Subcutaneous abdominal adipose tissue (tissue), 5 donors: ENCODE measurements around the gene CSH1.
"Not testable (repeated sequence)": the region's sequence is repeated elsewhere in the genome, so short reads cannot be mapped to it uniquely, and the experiment has no call there.

ENCODE experiments used
- H3K27ac ChIP-seq: one replicate; pipeline ENCODE4 v1.7.0; 2013; ENCODE audit warnings: low read depth, mild to moderate bottlenecking, inconsistent platforms, low read length, moderate library complexity
- H3K27me3 ChIP-seq, 5 donors: one replicate each; pipeline ENCODE4 v1.7.0; 2013; ENCODE audit warnings: low read length in 5 of 5, inconsistent platforms in 1 of 5; ENCODE audit not compliant: control insufficient read depth in 5 of 5, insufficient read depth in 4 of 5
- H3K36me3 ChIP-seq, 5 donors: one replicate each; pipeline ENCODE4 v1.7.0; 2013; ENCODE audit warnings: low read length in 5 of 5; ENCODE audit not compliant: control insufficient read depth in 5 of 5, insufficient read depth in 5 of 5
- H3K4me1 ChIP-seq, 5 donors: one replicate each; pipeline ENCODE4 v1.7.0; 2013; ENCODE audit warnings: low read length in 5 of 5, mild to moderate bottlenecking in 3 of 5, moderate library complexity in 1 of 5; ENCODE audit not compliant: control insufficient read depth in 5 of 5, insufficient read depth in 5 of 5
- H3K4me3 ChIP-seq, 5 donors: one replicate each; pipeline ENCODE4 v1.7.0; 2013; ENCODE audit warnings: low read length in 5 of 5, low read depth in 1 of 5
- H3K9ac ChIP-seq, 5 donors: one replicate each; pipeline ENCODE4 v1.7.0; 2013; ENCODE audit warnings: low read length in 5 of 5, mild to moderate bottlenecking in 4 of 5, moderate library complexity in 3 of 5
- H3K9me3 ChIP-seq, 5 donors: one replicate each; pipeline ENCODE4 v1.7.0; 2013; ENCODE audit warnings: low read length in 5 of 5; ENCODE audit not compliant: control insufficient read depth in 5 of 5
- donor health status: healthy.
- donor health status: healthy.
- donor health status: healthy.
- donor health status: healthy.
- donor health status: healthy.

The CSH1 gene

DNA sequence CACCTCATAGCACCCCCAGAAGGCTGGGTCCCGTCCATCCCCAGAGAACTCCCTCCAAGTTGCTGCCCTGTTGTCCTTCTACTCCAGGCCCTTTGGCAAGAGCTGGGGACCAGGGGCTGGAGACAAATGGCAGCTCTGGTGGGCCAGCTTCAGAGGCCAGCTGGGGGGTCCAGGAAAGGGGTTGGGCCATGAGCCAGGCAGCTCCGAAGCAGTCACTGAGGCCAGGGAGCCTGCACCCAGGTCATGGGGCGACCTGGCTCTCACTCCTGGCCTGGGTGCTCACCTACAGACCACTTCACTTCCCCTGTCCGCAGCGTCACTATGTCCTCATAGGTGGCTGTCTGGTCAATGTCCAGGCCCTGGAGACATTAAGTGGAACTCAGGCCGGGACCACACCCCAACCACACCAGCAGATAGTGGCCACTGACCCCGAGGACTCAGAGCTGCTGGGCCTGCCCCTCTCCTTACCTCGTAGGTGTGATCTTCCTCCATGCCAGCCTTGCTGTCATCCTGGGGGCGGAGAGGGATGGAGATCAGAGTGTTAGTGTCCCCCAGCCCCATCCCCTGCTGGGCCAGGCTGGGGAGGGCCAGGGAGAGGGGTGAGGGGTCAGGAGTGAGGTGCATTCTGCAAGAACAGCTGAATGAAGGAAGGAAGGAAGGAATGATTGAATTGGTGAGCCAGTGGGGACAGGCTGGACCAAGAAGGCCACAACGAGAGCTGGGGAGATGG, 32.8 kb upstream of the CSH1 start:
- Histone ChIP-seq H3K9me3 (no peaks in the 10 kb centered on the region), H3K4me1 (peaks cover 0 to 34% (median 25%) of the 10 kb centered on the region in 5 donors), H3K27me3 (no peaks in the 10 kb centered on the region), H3K36me3 (no peaks in the 10 kb centered on the region), H3K9ac (no peak overlapping the region), H3K27ac (no peak overlapping the region), H3K4me3 (no peak overlapping the region)

DNA sequence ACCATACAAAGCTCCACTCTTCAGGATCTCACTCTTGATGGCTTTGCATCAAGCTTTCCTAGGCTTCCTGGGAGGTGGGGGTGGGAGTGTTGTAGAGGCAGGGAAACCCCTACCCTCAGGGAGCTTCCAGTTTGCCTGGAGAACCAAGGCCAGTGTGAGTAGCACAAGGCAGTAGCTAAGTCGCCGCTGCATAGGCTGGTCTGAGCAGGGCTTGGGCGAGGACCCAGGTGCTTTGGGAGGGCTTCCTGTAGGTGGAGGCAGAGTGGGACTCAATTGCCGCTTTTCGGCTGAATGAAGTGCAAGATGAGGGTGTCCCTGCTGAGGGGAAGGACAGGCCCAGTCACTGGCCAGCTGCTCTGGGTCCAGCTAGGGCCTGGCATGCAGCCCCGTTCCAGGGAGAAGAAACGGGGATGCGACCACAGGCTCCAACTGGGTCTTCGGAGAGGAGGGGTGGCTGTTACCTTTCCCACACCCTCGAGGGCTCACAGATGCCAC, 31.8 kb upstream of the CSH1 start:
- H3K4me1 ChIP-seq, result peaks cover 0 to 34% (median 25%) of the 10 kb centered on the region in 5 donors
- no peak overlapping the region for H3K4me3 ChIP-seq
- no peak overlapping the region for H3K27ac ChIP-seq

DNA sequence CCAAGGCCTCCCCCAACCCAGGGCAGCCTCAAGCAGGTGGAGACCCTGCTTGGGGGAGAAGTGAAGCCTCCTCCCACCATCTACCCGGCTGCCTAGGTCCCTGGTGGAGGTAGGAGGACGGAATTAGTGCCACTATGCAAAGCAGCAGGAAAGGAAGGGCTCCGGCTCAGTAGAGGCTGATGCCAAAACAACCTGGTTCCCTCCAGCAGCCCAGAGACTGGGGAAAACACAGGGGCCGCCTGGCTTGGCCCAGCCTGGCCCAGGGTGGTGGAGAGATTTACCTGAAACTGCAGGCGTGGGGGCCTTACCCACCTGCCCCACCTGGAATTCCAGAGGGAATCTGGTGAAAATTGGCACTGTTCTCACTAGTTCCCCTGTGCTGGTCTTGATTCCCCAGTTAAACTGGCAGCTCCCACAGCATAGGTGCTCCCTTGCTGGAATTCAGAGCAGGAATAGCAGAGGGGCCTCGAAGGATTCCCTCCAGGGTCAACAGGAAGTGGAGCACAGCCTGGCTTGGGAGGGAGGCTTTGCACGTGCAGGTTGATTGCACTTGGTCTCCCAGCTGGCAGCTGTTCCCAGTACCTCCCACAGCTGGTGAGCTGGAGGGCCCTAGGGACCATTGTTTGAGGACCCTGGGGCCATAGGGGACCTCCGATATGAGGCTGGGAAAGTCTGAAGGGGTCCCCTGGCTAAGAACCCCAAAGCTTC, 31.2 kb upstream of the CSH1 start:
- H3K36me3 ChIP-seq, result no peaks in the 10 kb centered on the region

More for the DNA sequence above, 31.8 kb upstream of the CSH1 start:
- Histone ChIP-seq H3K27me3 (no peaks in the 10 kb centered on the region), H3K9ac (no peak overlapping the region), H3K36me3 (no peaks in the 10 kb centered on the region), H3K9me3 (no peaks in the 10 kb centered on the region)

DNA sequence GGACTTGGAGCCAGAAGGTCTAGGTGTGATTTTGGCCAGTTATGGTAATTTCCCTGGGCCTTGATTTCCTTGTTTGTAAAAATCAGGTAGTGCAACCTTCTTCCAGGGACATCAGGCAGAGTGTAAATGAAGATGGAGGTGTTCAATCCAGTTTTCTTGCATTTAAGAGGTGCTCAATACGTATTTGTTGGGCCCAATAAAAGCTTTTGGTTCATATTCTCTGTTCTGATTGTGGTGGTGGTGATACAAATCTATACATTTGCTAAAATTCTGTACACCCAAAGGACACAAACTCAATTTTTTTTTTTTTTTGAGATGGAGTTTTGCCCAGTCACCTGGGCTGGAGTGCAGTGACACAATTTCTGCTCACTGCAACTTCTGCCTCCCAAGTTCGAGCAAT, 29.8 kb upstream of the CSH1 start:
- peaks cover 0 to 18% (median 12%) of the 10 kb centered on the region in 5 donors for H3K4me1 ChIP-seq
- H3K27ac ChIP-seq, result no peak overlapping the region
- no peaks in the 10 kb centered on the region for H3K9me3 ChIP-seq
- H3K9ac ChIP-seq, result no peak overlapping the region
- no peaks in the 10 kb centered on the region for H3K36me3 ChIP-seq
- H3K27me3 ChIP-seq, result no peaks in the 10 kb centered on the region
- H3K4me3 ChIP-seq, result no peak overlapping the region

More for the DNA sequence above, 31.2 kb upstream of the CSH1 start:
- H3K27me3 ChIP-seq, result no peaks in the 10 kb centered on the region
- H3K9ac ChIP-seq, result no peak overlapping the region
- H3K4me1 ChIP-seq, result peaks cover 0 to 33% (median 25%) of the 10 kb centered on the region in 5 donors
- no peak overlapping the region for H3K4me3 ChIP-seq
- no peak overlapping the region for H3K27ac ChIP-seq
- H3K9me3 ChIP-seq, result no peaks in the 10 kb centered on the region

DNA sequence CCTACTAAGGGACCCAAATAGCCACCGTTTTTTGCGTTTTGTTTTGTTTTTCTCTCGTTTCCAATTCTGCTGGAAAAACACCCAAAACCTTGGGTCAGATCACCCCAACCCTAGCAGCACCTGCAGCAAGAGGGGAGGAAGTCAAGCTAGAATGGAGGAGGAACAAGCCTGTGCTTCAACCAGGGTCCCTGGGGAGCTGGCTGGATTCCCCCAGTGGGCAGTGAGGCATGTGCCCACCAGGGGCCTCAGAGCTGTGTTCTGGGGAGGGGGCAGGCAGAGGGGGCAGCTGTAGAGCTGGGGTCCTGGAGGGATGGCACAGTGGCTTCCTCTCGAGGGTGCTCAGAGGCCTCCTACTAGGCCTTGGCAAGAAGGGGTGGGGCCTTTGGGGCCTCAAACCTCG, 29.2 kb upstream of the CSH1 start:
- Histone ChIP-seq H3K4me3 (no peak overlapping the region), H3K27ac (no peak overlapping the region), H3K9me3 (no peaks in the 10 kb centered on the region), H3K36me3 (no peaks in the 10 kb centered on the region), H3K27me3 (no peaks in the 10 kb centered on the region), H3K4me1 (peaks cover 0 to 13% (median 7%) of the 10 kb centered on the region in 5 donors), H3K9ac (no peak overlapping the region)

DNA sequence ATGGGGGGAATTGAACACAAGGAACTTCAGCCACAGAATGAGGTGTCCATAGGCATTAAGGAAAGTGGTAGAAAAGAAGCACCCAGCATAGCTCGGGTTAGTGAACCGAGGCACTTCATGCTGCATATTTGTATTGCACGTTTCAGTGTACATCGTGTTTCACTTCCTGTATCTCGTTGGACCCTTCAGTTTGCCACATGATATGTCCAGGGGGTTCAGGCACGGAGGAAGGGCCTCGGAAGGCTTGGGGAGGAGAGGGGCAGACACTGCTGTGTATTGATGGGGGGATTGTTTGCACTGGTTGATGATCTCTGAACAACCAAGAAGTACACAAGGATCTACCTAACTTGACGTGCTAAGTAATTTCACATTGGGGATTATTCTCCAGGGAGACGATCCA, 26.0 kb upstream of the CSH1 start:
- H3K9ac ChIP-seq, H3K27ac ChIP-seq, H3K27me3 ChIP-seq, H3K4me3 ChIP-seq, H3K36me3 ChIP-seq, H3K9me3 ChIP-seq: not testable (repeated sequence)
- H3K4me1 ChIP-seq, result peaks cover 0 to 10% (median 1%) of the 10 kb centered on the region in 5 donors

DNA sequence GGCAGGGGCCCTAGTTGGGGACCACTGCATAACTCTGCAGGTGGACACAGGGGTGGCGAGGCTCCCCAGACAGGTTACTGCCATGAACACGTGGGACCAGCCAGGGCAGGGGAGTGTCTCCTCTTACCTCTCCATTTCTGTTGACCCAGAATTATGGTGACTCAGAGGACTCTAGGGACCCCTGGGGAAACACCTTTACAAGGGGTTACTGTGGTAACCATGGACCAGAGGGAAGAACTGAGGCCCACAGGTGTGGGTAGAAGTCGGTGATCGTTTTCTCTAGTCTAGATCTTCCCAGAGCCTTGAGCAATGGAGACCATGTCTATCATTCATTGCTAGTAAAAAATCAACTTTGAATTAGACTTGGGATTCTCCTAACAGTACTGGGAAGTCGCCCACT, 24.4 kb upstream of the CSH1 start:
- not testable (repeated sequence) for H3K4me3 ChIP-seq, H3K36me3 ChIP-seq, H3K9ac ChIP-seq, H3K9me3 ChIP-seq, H3K27me3 ChIP-seq, H3K27ac ChIP-seq
- H3K4me1 ChIP-seq, result peaks cover 0 to 10% (median 1%) of the 10 kb centered on the region in 5 donors

DNA sequence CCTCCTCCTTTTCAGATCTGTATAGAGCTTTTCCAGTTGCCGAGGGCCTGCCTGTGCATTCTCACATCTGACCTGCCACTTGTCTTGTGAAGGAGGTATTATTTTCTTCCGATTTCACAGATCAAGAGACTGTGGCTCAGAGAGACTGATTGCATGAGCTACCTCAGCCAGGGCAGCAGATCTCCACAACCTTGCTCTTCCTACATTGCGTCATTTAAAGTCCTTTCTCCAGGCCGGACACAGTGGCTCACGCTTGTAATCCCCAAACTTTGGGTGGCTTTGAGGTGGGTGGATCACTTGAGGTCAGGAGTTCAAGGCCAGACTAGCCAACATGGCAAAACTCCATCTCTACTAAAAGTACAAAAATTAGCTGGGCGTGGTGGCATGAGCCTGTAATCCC, 23.7 kb upstream of the CSH1 start:
- H3K27me3 ChIP-seq, H3K4me3 ChIP-seq, H3K9me3 ChIP-seq, H3K9ac ChIP-seq, H3K36me3 ChIP-seq, H3K27ac ChIP-seq: not testable (repeated sequence)
- H3K4me1 ChIP-seq, result peaks cover 0 to 10% (median 1%) of the 10 kb centered on the region in 5 donors

DNA sequence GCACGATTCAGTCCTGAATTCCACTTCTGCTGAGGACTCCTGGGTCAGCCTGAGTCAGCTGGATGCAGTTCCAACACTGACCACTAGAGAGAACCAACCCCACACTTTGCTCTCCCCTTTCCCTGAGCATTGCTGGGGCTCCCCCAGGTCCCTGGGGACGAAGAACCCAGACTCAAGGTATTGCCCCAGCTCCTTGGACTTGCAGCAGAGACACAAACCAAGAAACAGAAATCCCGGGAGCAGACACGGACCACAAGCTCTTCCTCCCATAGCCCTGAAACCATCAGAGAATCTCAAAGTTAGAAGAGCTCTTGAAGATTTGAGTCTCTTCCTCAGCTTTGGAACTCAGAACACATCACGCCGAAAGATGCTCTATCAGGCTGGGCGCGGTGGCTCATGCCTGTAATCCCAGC, 22.9 kb upstream of the CSH1 start:
- H3K27ac ChIP-seq, result no peak overlapping the region
- no peak overlapping the region for H3K9ac ChIP-seq
- no peaks in the 10 kb centered on the region for H3K36me3 ChIP-seq
- peaks cover 0 to 4% (median 2%) of the 10 kb centered on the region in 5 donors for H3K27me3 ChIP-seq
- H3K4me3 ChIP-seq, result no peak overlapping the region
- no peaks in the 10 kb centered on the region for H3K9me3 ChIP-seq
- peaks cover 0 to 10% (median 1%) of the 10 kb centered on the region in 5 donors for H3K4me1 ChIP-seq

DNA sequence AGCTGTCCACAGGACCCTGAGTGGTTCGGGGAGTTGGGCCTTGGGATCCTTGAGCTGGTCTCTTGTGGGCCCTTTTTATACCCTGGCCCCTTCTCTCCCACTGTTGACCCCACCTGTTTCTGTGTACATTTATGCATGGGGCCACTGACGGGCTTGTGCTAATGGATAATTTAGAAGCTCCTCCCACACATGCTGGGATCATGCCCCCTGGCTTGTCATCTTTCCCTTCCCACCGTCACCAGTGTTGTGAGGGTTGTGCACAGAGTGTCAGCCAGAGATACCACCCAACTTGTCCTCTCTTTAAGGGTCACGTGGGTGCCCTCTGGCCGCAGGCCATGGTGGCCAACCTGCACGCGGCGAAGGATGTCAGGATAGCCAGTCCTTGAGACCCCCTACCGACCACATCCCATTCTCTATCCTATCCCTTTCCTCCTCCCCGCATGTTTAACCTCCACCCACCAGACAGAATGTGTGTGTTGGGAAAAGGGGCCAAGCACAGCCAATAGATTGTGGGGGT, 22.5 kb upstream of the CSH1 start, which contains the start of gene GH1:
TSS of gene GH1 (minus strand) at position 51 of the 517 bp plus-strand sequence. CDS start 63 bp downstream, outside the sequence.
- not testable (repeated sequence) for H3K9ac ChIP-seq, H3K4me3 ChIP-seq, H3K9me3 ChIP-seq, H3K27ac ChIP-seq, H3K36me3 ChIP-seq, H3K27me3 ChIP-seq
- peaks cover 0 to 10% (median 1%) of the 10 kb centered on the region in 5 donors for H3K4me1 ChIP-seq
